Gastrocnemius medialis (tissue), 4 donors: ENCODE data around the gene GFY.

Experiments
- POLR2A ChIP-seq, 2 donors: fragments of 450-650 bp; IDR thresholded peaks; one replicate each; pipeline ENCODE4 v1.6.1; 2017; ENCODE audit warnings: antibody characterized with exemption in 2 of 2, mild to moderate bottlenecking in 2 of 2, moderate library complexity in 2 of 2
- TF ChIP-seq, protein P1 (sequence below), 5 experiments: fragments of 450-650 bp in 3 of 5; fragments of 200-600 bp in 2 of 5; sonication (generic) in 2 of 5; IDR thresholded peaks in 4 of 5; conservative IDR thresholded peaks in 1 of 5; 1 replicate in 4 of 5; 2 replicates in 1 of 5; pipeline ENCODE4 v1.5.1; 2016 to 2019; ENCODE audit warnings: antibody characterized with exemption in 5 of 5, mild to moderate bottlenecking in 3 of 5, moderate library complexity in 3 of 5

DNA sequence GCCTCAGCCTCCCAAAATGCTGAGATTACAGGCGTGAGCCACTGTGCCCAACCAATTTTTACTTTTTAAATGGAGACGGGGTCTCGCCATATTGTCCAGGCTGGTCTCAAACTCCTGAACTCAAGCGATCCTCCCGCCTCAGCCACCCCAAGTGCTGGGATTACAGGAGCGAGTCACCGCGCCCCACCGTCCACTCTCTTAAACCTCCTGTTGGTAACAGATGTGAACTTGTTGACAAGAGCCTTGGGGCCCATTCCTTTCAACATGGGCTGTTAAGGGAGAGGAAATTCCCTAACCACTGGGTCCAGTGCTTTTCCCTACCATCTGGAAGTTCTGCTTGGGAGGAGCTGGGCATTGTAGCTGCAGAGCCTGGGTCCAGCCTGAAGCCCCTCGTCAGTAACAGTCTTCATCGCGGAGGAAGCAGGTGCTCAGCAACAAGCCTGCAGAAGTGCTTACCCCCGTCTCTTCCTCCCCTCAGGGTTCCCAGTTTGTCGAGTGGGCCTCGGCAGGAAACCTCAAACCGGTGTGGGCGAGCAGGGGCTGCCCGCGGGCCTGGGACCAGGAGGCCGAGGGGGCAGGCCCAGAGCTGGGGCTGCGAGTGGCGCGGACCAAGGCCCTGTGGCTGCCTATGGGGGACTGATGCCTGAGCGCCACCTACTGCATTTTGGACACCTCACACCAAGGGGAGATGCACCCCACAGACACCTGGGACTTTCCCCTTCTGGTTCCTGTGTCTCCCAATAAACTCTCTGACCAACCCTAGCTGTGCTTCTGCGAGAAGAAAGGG, 44.8 kb downstream of the GFY start:
- TF ChIP-seq POLR2A (IDR thresholded peaks at IDR 0.05), result no peak
- TF ChIP-seq, protein P1, sequence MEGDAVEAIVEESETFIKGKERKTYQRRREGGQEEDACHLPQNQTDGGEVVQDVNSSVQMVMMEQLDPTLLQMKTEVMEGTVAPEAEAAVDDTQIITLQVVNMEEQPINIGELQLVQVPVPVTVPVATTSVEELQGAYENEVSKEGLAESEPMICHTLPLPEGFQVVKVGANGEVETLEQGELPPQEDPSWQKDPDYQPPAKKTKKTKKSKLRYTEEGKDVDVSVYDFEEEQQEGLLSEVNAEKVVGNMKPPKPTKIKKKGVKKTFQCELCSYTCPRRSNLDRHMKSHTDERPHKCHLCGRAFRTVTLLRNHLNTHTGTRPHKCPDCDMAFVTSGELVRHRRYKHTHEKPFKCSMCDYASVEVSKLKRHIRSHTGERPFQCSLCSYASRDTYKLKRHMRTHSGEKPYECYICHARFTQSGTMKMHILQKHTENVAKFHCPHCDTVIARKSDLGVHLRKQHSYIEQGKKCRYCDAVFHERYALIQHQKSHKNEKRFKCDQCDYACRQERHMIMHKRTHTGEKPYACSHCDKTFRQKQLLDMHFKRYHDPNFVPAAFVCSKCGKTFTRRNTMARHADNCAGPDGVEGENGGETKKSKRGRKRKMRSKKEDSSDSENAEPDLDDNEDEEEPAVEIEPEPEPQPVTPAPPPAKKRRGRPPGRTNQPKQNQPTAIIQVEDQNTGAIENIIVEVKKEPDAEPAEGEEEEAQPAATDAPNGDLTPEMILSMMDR (IDR thresholded peaks at IDR 0.05 in 4 of 5, conservative IDR thresholded peaks at IDR 0.05 in 1 of 5), result no peak
